Neural progenitor cell (in vitro differentiated cells): ENCODE results near the gene SUCLA2.

Experiments
- EZH2 ChIP-seq: fragments of 200-600 bp; sonication (generic); IDR thresholded peaks from 2 replicates; pipeline ENCODE4 v1.6.1; 2017; ENCODE audit warnings: antibody characterized with exemption, mild to moderate bottlenecking, moderate library complexity
- EZH2phosphoT487 ChIP-seq: fragments of 200-600 bp; sonication (generic); IDR thresholded peaks from 2 replicates; pipeline ENCODE4 v1.6.1; 2017; ENCODE audit warnings: antibody characterized with exemption
- TF ChIP-seq, protein P1 (sequence below): fragments of 200-600 bp; sonication (generic); IDR thresholded peaks from 2 replicates; pipeline ENCODE4 v1.5.1; 2017; ENCODE audit warnings: antibody characterized with exemption, mild to moderate bottlenecking

DNA sequence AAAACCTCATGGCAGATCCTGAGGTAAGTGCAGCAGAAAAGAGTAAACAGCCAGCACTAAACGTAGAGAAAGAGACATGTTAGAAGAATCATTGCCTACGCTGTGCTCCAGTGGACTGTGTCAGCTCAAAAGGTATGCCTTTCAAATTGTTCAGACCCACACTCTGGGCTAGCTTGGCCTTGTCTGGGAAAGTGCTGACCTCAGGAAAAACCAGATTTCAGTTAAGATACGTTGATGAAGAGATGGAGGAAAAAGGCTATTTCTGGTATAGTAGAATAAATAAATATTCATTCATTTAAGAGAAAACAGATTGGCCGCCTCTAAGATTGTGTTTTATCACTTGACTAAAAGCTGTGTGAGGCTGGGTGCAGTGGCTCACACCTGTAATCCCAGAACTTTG is 9.6 kb upstream of the SUCLA2 start:
- TF ChIP-seq, protein P1, sequence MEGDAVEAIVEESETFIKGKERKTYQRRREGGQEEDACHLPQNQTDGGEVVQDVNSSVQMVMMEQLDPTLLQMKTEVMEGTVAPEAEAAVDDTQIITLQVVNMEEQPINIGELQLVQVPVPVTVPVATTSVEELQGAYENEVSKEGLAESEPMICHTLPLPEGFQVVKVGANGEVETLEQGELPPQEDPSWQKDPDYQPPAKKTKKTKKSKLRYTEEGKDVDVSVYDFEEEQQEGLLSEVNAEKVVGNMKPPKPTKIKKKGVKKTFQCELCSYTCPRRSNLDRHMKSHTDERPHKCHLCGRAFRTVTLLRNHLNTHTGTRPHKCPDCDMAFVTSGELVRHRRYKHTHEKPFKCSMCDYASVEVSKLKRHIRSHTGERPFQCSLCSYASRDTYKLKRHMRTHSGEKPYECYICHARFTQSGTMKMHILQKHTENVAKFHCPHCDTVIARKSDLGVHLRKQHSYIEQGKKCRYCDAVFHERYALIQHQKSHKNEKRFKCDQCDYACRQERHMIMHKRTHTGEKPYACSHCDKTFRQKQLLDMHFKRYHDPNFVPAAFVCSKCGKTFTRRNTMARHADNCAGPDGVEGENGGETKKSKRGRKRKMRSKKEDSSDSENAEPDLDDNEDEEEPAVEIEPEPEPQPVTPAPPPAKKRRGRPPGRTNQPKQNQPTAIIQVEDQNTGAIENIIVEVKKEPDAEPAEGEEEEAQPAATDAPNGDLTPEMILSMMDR: no peak
- TF ChIP-seq EZH2 (no peak), EZH2phosphoT487 (no peak)
